CD14-positive monocyte (primary cell): ENCODE measurements around the gene POLDIP3. TPM values are rescaled to one million over a fixed set of nuclear protein-coding genes. Genes with fewer than 3 reads are reported as not detected.

ENCODE experiments used
- DNase-seq, 3 donors: peaks; one replicate each; pipeline ENCODE4 v3.0.0-alpha.2; 2011 to 2022
- H2AFZ ChIP-seq: 2 replicates; pipeline ENCODE4 v1.6.0; 2012; ENCODE audit warnings: mild to moderate bottlenecking, low read depth, low read length, inconsistent platforms; ENCODE audit not compliant: insufficient read depth, poor library complexity, severe bottlenecking
- H3K27ac ChIP-seq, 2 donors: 1 replicate in 1 of 2; 2 replicates in 1 of 2; pipeline ENCODE4 v1.5.1; 2012 to 2013; ENCODE audit warnings: low read length in 2 of 2, control low read depth in 1 of 2, inconsistent platforms in 1 of 2, low read depth in 1 of 2, mild to moderate bottlenecking in 1 of 2
- H3K27me3 ChIP-seq, 2 donors: one replicate each; pipeline versions ENCODE4 v1.6.0 to v1.6.1; 2011 to 2013; ENCODE audit warnings: low read length in 2 of 2; ENCODE audit not compliant: control insufficient read depth in 2 of 2, insufficient read depth in 2 of 2
- H3K36me3 ChIP-seq, 2 donors: replicated peaks in 1 of 2; 1 replicate in 1 of 2; 2 replicates in 1 of 2; pipeline versions ENCODE4 v1.5.1 to v1.6.1; 2012 to 2013; ENCODE audit warnings: low read length in 2 of 2, control low read depth in 1 of 2, inconsistent platforms in 1 of 2, mild to moderate bottlenecking in 1 of 2; ENCODE audit not compliant: insufficient read depth in 2 of 2, control insufficient read depth in 1 of 2
- H3K4me1 ChIP-seq, 2 donors: 1 replicate in 1 of 2; 2 replicates in 1 of 2; pipeline versions ENCODE4 v1.5.1 to v1.6.1; 2012 to 2013; ENCODE audit warnings: low read length in 2 of 2, control low read depth in 1 of 2, inconsistent platforms in 1 of 2, mild to moderate bottlenecking in 1 of 2, moderate library complexity in 1 of 2; ENCODE audit not compliant: insufficient read depth in 2 of 2, control insufficient read depth in 1 of 2
- H3K4me2 ChIP-seq: replicated peaks from 2 replicates; pipeline ENCODE3; 2012; ENCODE audit warnings: low read length, moderate library complexity, mild to moderate bottlenecking; ENCODE audit not compliant: poor library complexity, severe bottlenecking; ENCODE audit errors: extremely low read depth
- H3K4me3 ChIP-seq, 3 experiments: fragments of 200-600 bp in 1 of 3; sonication (generic) in 1 of 3; replicated peaks in 1 of 3; 1 replicate in 2 of 3; 2 replicates in 1 of 3; pipeline ENCODE4 v1.5.1; 2011 to 2013; ENCODE audit warnings: low read length in 3 of 3, mild to moderate bottlenecking in 3 of 3, control low read depth in 2 of 3, low read depth in 2 of 3, inconsistent platforms in 1 of 3, moderate library complexity in 1 of 3
- H3K79me2 ChIP-seq: 2 replicates; pipeline ENCODE4 v1.6.0; 2012; ENCODE audit warnings: mild to moderate bottlenecking, control low read depth, inconsistent platforms, low read length, moderate library complexity; ENCODE audit not compliant: insufficient read depth
- H3K9ac ChIP-seq: 2 replicates; pipeline ENCODE4 v1.6.0; 2017; ENCODE audit warnings: low read length, mild to moderate bottlenecking; ENCODE audit not compliant: insufficient read depth, poor library complexity, severe bottlenecking
- H3K9me3 ChIP-seq, 2 donors: replicated peaks in 1 of 2; 1 replicate in 1 of 2; 2 replicates in 1 of 2; pipeline versions ENCODE4 v1.5.1 to v1.6.1; 2012 to 2013; ENCODE audit warnings: low read length in 2 of 2, control low read depth in 1 of 2; ENCODE audit not compliant: control insufficient read depth in 1 of 2, insufficient read depth in 1 of 2
- H4K20me1 ChIP-seq: 2 replicates; pipeline ENCODE4 v1.6.0; 2012; ENCODE audit warnings: mild to moderate bottlenecking, low read length, control low read depth, moderate library complexity; ENCODE audit not compliant: insufficient read depth
- H3K27ac Mint-ChIP-seq, 7 donors: one replicate each; pipeline ENCODE4 v1.8.0; 2020; ENCODE audit warnings: mild to moderate bottlenecking in 7 of 7, mixed read lengths in 7 of 7, moderate library complexity in 6 of 7, inconsistent platforms in 2 of 7
- H3K27me3 Mint-ChIP-seq, 3 donors: one replicate each; pipeline ENCODE4 v1.8.0; 2021 to 2022; ENCODE audit warnings: low read depth in 3 of 3, mild to moderate bottlenecking in 3 of 3, mixed read lengths in 3 of 3, moderate library complexity in 3 of 3, inconsistent platforms in 1 of 3
- H3K36me3 Mint-ChIP-seq, 2 donors: one replicate each; pipeline ENCODE4 v1.8.0; 2020; ENCODE audit warnings: mixed read lengths in 2 of 2, inconsistent platforms in 1 of 2, mild to moderate bottlenecking in 1 of 2
- H3K4me1 Mint-ChIP-seq: one replicate; pipeline ENCODE4 v1.8.0; 2020; ENCODE audit warnings: mild to moderate bottlenecking, mixed read lengths
- H3K4me3 Mint-ChIP-seq, 2 donors: one replicate each; pipeline ENCODE4 v1.8.0; 2020; ENCODE audit warnings: mild to moderate bottlenecking in 2 of 2, mixed read lengths in 2 of 2, moderate library complexity in 1 of 2
- H3K9me3 Mint-ChIP-seq, 7 donors: one replicate each; pipeline ENCODE4 v1.8.0; 2020 to 2022; ENCODE audit warnings: mixed read lengths in 7 of 7, mild to moderate bottlenecking in 6 of 7, moderate library complexity in 6 of 7, inconsistent platforms in 2 of 7
- CTCF ChIP-seq: fragments of 200-600 bp; IDR thresholded peaks from one replicate; pipeline ENCODE4 v1.8.0; 2022; ENCODE audit warnings: antibody characterized with exemption, mild to moderate bottlenecking
- WGBS: methylation state at CpG from one replicate; pipeline ENCODE4 v1.1.5; 2013; ENCODE audit warnings: missing lambda C conversion rate; ENCODE audit not compliant: insufficient coverage; 5-methylcytosine and 5-hydroxymethylcytosine counted together
- intact Hi-C, 2 donors: fragments of 100-400 bp; cut with micrococcal nuclease; formaldehyde crosslinking; loops; one replicate each; pipeline versions ENCODE4 v1.15.0 to v1.15.1; 2023
- polyA plus RNA-seq, 3 donors: library from polyadenylated mRNA; depleted of rRNA in 1 of 3; unstranded in 2 of 3; stranded (reverse) in 1 of 3; fragments of 300-500 nt in 2 of 3; fragments of >200 nt in 1 of 3; fragmentation: Illumina TruSeq in 2 of 3; gene quantifications; 1 replicate in 2 of 3; 2 replicates in 1 of 3; pipeline ENCODE4 v1.2.3, GENCODE V29; 2012 to 2021

Gene POLDIP3
- polyA plus RNA-seq, 3 donors = 46.3 to 55.3 (median 53.8) TPM

DNA sequence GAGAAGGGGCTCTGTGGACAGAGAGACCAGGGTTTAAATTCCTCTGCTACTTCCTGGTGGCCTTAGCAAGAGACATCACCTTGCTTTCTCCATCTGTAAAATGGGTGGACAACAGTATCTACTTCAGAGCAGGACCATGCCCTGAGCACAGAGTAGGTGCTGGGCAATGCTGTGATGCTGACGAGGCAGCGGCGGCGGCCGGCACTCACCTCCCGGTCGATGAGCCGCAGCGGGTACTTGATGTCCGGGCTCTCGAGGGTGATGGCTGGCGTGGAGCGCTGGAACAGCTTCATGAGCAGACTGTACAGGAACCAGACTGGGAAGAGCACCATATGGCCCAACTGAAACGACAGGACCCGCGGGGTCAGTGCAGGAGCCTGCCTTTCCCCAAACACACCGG lies 21.8 kb upstream of the POLDIP3 start:
- H3K9ac ChIP-seq = no peak overlapping the region
- no peaks in the 10 kb centered on the region for H3K4me1 ChIP-seq
- Mint-ChIP-seq H3K9me3 (no peaks in the 10 kb centered on the region), H3K4me1 (peaks cover 4% of the 10 kb centered on the region), H3K4me3 (no peak overlapping the region), H3K27ac (peak overlapping the region in 1 of 7 donors; percentile 55), H3K36me3 (peaks cover 36 to 56% of the 10 kb centered on the region in 2 donors), H3K27me3 (peaks cover 0 to 3% (median 1%) of the 10 kb centered on the region in 3 donors)
- WGBS = 98% methylated on average over 17 of the region's 17 CpGs
- H4K20me1 ChIP-seq = peaks cover 46% of the 10 kb centered on the region
- H2AFZ ChIP-seq = no peak overlapping the region
- intact Hi-C loops = no loop called here
- peaks cover 32% of the 10 kb centered on the region for H3K79me2 ChIP-seq
- H3K27me3 ChIP-seq = no peaks in the 10 kb centered on the region
- H3K9me3 ChIP-seq = no peaks in the 10 kb centered on the region
- no peak for DNase-seq
- no peak overlapping the region for H3K27ac ChIP-seq
- H3K36me3 ChIP-seq = peaks cover 35 to 55% of the 10 kb centered on the region in 2 donors
- H3K4me3 ChIP-seq = no peak overlapping the region
- TF ChIP-seq CTCF = no peak
- H3K4me2 ChIP-seq = no peak overlapping the region

- Mint-ChIP-seq H3K36me3 (peaks cover 41 to 66% of the 10 kb centered on the region in 2 donors), H3K4me3 (no peak overlapping the region), H3K9me3 (no peaks in the 10 kb centered on the region), H3K27ac (peak overlapping the region in 3 of 7 donors; percentile 37 to 58 (median 51)), H3K27me3 (peaks cover 0 to 3% (median 0%) of the 10 kb centered on the region in 3 donors), H3K4me1 (peaks cover 1% of the 10 kb centered on the region)
- Histone ChIP-seq H3K36me3 (peaks cover 45 to 65% of the 10 kb centered on the region in 2 donors), H3K4me2 (no peak overlapping the region), H3K27me3 (no peaks in the 10 kb centered on the region), H2AFZ (no peak overlapping the region), H3K79me2 (peaks cover 25% of the 10 kb centered on the region), H4K20me1 (peaks cover 44% of the 10 kb centered on the region), H3K9me3 (no peaks in the 10 kb centered on the region), H3K27ac (no peak overlapping the region), H3K9ac (no peak overlapping the region), H3K4me3 (no peak overlapping the region), H3K4me1 (no peaks in the 10 kb centered on the region)
- TF ChIP-seq CTCF = no peak
- 92% methylated on average over 3 of the region's 3 CpGs for WGBS
- DNase-seq = no peak
- intact Hi-C loops = no loop called here
These were observed 20.8 kb upstream of the POLDIP3 start for GRCh38 chr22:42635531-42635930.
